Measurements from ENCODE around the gene STXBP6. TPM values are rescaled to one million over a fixed set of nuclear protein-coding genes. Genes with fewer than 3 reads are reported as not detected.

Gene STXBP6
- total RNA-seq, 1 experiment from 2014 or later, result not detected

GRCh38 chr14:24947131-24947530, 102.8 kb downstream of the STXBP6 start:
- ChIA-PET CTCF (no interaction called here), POLR2A (no interaction called here)
- H3K4me3 ChIP-seq (ENCODE audit: low read depth in 2 of 2, low read length in 2 of 2), result no peak overlapping the region
- BruUV-seq (replicated peaks), result no TSS peak
- intact Hi-C loops (cut with micrococcal nuclease; ENCODE audit: unreplicated experiment) (no loop called here), in situ Hi-C loops (cut with HindIII; ENCODE audit: low pct_unique_long_range_greater_than_20kb, low sequenced_read_pairs) (no loop called here)
- TF ChIP-seq SIN3A (IDR thresholded peaks at IDR 0.05; ENCODE audit: borderline replicate concordance, insufficient read depth, low read depth, low read length) (no peak), TCF7L2 (IDR thresholded peaks at IDR 0.05; ENCODE audit: low read depth, low read length) (no peak), REST (IDR thresholded peaks at IDR 0.05; ENCODE audit: insufficient read depth in 1 of 2, low read depth in 2 of 2, low read length in 1 of 2) (no peak), POLR2AphosphoS5 (IDR thresholded peaks at IDR 0.05; ENCODE audit: low read depth, low read length) (no peak), CTCF (IDR thresholded peaks at IDR 0.05) (no peak)
- DNase-seq (ENCODE audit: low read depth, low spot score) (no peak), ATAC-seq (no peak)
- no peaks in the 10 kb centered on the region for H3K36me3 ChIP-seq (ENCODE audit: control insufficient read depth, insufficient read depth, low read length)
- H3K9me3 ChIP-seq (ENCODE audit: control insufficient read depth, insufficient read depth, low read depth, low read length), result no peaks in the 10 kb centered on the region
- no peaks in the 10 kb centered on the region for H3K27me3 ChIP-seq (ENCODE audit: control insufficient read depth, insufficient read depth, low read length)
- H3K27ac ChIP-seq (ENCODE audit: low read length), result no peak overlapping the region
- no peaks in the 10 kb centered on the region for H3K4me1 ChIP-seq (ENCODE audit: control insufficient read depth, insufficient read depth, low read length)

- no peak overlapping the region for H3K27ac ChIP-seq (ENCODE audit: low read length)
- ATAC-seq (no peak), DNase-seq (ENCODE audit: low read depth, low spot score) (no peak)
- in situ Hi-C loops (cut with HindIII; ENCODE audit: low pct_unique_long_range_greater_than_20kb, low sequenced_read_pairs), result no loop called here
- no peaks in the 10 kb centered on the region for H3K36me3 ChIP-seq (ENCODE audit: control insufficient read depth, insufficient read depth, low read length)
- no peaks in the 10 kb centered on the region for H3K9me3 ChIP-seq (ENCODE audit: control insufficient read depth, insufficient read depth, low read depth, low read length)
- BruUV-seq (replicated peaks), result no TSS peak
- no peak overlapping the region for H3K4me3 ChIP-seq (ENCODE audit: low read depth in 2 of 2, low read length in 2 of 2)
- ChIA-PET CTCF (no interaction called here), POLR2A (no interaction called here)
- intact Hi-C loops (cut with micrococcal nuclease; ENCODE audit: unreplicated experiment), result no loop called here
- no peaks in the 10 kb centered on the region for H3K4me1 ChIP-seq (ENCODE audit: control insufficient read depth, insufficient read depth, low read length)
- TF ChIP-seq REST (IDR thresholded peaks at IDR 0.05; ENCODE audit: insufficient read depth in 1 of 2, low read depth in 2 of 2, low read length in 1 of 2), result no peak
- H3K27me3 ChIP-seq (ENCODE audit: control insufficient read depth, insufficient read depth, low read length), result no peaks in the 10 kb centered on the region
These were observed 105.1 kb downstream of the STXBP6 start for GRCh38 chr14:24944800-24945199.
